ENCODE results near the gene TBC1D22A.

DNA sequence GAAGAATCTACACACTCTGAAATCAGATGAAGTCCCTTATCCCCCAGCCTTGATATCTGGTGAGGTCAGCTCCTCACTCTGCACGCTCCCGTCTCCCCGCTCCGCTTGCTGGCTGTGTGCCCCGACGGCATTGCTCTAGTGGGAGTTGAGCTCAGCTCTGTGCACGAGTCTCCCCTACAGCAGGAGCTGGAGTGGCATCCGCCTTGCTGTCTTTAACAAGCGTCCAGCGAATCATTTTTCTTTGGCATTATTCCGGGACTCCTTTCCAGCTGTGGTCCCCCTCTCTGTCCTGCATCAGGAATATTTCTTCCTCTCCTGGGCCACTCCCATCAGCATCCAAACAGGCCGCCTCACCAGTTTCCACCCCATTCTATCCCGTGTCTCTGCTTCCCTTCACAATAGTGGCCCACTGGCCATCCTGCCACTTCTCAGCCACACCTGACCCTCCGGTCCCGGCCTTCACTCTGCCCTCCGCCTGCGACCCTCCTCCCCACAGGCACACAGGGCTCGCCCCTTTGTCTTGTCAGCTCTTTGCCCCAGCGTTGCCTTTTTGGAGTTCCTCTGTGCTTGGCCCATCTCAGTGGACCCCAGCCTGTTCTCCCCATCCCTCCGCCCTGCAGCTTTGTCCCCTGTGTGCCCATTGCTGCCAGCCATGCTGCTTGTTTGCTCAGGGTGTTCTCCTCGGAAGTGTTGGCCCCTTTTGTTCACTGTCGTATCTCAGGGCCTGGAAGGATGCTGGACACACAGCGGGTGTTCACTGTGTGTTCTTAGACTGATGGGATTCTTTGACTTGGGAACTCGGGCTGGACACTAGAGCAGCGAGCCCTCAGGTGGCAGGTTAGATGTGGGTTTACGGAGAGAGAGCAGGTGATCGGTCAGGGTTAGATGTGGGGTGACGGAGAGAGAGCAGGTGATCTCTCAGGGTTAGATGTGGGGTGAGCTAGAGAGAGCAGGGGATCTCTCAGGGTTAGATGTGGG is 441.8 kb downstream of the TBC1D22A start:
- TF ChIP-seq, protein P1, sequence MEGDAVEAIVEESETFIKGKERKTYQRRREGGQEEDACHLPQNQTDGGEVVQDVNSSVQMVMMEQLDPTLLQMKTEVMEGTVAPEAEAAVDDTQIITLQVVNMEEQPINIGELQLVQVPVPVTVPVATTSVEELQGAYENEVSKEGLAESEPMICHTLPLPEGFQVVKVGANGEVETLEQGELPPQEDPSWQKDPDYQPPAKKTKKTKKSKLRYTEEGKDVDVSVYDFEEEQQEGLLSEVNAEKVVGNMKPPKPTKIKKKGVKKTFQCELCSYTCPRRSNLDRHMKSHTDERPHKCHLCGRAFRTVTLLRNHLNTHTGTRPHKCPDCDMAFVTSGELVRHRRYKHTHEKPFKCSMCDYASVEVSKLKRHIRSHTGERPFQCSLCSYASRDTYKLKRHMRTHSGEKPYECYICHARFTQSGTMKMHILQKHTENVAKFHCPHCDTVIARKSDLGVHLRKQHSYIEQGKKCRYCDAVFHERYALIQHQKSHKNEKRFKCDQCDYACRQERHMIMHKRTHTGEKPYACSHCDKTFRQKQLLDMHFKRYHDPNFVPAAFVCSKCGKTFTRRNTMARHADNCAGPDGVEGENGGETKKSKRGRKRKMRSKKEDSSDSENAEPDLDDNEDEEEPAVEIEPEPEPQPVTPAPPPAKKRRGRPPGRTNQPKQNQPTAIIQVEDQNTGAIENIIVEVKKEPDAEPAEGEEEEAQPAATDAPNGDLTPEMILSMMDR (IDR thresholded peaks at IDR 0.05) = no peak
- TF ChIP-seq POLR2A (IDR thresholded peaks at IDR 0.05) = no peak
